Measurements from ENCODE around the gene NKX1-1.

DNA sequence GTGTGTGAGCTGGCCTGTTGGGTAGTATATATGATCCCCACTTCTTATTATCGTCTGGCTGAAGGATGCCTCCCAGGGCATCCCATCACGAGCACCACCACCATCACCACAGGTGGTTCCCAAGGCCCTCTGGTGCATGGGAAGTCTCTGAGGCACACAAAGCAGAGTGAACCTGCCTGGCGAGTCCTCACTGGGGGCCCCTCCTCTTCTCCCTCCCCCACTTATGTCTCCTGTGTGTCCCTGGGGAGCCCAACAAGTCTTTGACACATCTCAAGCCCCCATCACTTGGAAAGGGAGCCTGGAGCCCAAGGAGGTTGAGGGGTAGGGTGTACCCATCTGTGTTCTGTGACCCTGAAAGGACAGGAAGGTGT, 45.5 kb upstream of the NKX1-1 start:
- TF ChIP-seq, protein P1, sequence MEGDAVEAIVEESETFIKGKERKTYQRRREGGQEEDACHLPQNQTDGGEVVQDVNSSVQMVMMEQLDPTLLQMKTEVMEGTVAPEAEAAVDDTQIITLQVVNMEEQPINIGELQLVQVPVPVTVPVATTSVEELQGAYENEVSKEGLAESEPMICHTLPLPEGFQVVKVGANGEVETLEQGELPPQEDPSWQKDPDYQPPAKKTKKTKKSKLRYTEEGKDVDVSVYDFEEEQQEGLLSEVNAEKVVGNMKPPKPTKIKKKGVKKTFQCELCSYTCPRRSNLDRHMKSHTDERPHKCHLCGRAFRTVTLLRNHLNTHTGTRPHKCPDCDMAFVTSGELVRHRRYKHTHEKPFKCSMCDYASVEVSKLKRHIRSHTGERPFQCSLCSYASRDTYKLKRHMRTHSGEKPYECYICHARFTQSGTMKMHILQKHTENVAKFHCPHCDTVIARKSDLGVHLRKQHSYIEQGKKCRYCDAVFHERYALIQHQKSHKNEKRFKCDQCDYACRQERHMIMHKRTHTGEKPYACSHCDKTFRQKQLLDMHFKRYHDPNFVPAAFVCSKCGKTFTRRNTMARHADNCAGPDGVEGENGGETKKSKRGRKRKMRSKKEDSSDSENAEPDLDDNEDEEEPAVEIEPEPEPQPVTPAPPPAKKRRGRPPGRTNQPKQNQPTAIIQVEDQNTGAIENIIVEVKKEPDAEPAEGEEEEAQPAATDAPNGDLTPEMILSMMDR (IDR thresholded peaks at IDR 0.05) = no peak
- TF ChIP-seq POLR2AphosphoS5 (IDR thresholded peaks at IDR 0.05) (no peak), POLR2A (IDR thresholded peaks at IDR 0.05) (no peak)

Data from suprapubic skin (tissue), 4 donors.